ENCODE results near the gene NUP153.
A peak's percentile ranks its signal among the peaks of the same experiment; 100 is the strongest.

The NUP153 gene

GRCh38 chr6:17703256-17703694 is 3.5 kb downstream of the NUP153 start:
- Mint-ChIP-seq H3K27me3 (no peaks in the 10 kb centered on the region), H3K36me3 (peaks cover 14 to 21% of the 10 kb centered on the region in 2 donors), H3K9me3 (no peaks in the 10 kb centered on the region), H3K4me1 (peaks cover 22 to 46% of the 10 kb centered on the region in 2 donors), H3K27ac (peak overlapping the region; percentile 69), H3K4me3 (peak overlapping the region; percentile 32 to 63)
- peak; percentile 4 for DNase-seq
- no peak for ATAC-seq (replicated peaks)

- Mint-ChIP-seq H3K4me3 (peak overlapping the region; percentile 28 to 29), H3K9me3 (peaks cover 0 to 2% of the 10 kb centered on the region in 2 donors), H3K36me3 (peaks cover 16 to 25% of the 10 kb centered on the region in 2 donors), H3K27me3 (no peaks in the 10 kb centered on the region), H3K4me1 (peaks cover 24 to 56% of the 10 kb centered on the region in 2 donors), H3K27ac (peak overlapping the region; percentile 84)
- no peak for DNase-seq
- ATAC-seq (replicated peaks), result no peak
Measured at GRCh38 chr6:17700421-17701416, 6.0 kb downstream of the NUP153 start.

GRCh38 chr6:17691925-17692538 is 14.7 kb downstream of the NUP153 start:
- H3K4me1 Mint-ChIP-seq, result peaks cover 26 to 65% of the 10 kb centered on the region in 2 donors
- no peak overlapping the region for H3K27ac Mint-ChIP-seq
- no peaks in the 10 kb centered on the region for H3K27me3 Mint-ChIP-seq
- DNase-seq (no peak), ATAC-seq (replicated peaks) (no peak)
- no peak overlapping the region for H3K4me3 Mint-ChIP-seq
- H3K9me3 Mint-ChIP-seq, result peaks cover 0 to 2% of the 10 kb centered on the region in 2 donors
- peaks cover 20 to 35% of the 10 kb centered on the region in 2 donors for H3K36me3 Mint-ChIP-seq

GRCh38 chr6:17688481-17688880 is 18.2 kb downstream of the NUP153 start:
- DNase-seq (no peak), ATAC-seq (replicated peaks) (no peak)
- Mint-ChIP-seq H3K27ac (no peak overlapping the region), H3K9me3 (no peaks in the 10 kb centered on the region), H3K27me3 (no peaks in the 10 kb centered on the region), H3K4me3 (no peak overlapping the region), H3K4me1 (peaks cover 17 to 58% of the 10 kb centered on the region in 2 donors), H3K36me3 (peaks cover 27 to 35% of the 10 kb centered on the region in 2 donors)

GRCh38 chr6:17687136-17687535 is 19.6 kb downstream of the NUP153 start:
- Mint-ChIP-seq H3K4me3 (no peak overlapping the region), H3K27ac (no peak overlapping the region), H3K27me3 (no peaks in the 10 kb centered on the region), H3K36me3 (peaks cover 31 to 39% of the 10 kb centered on the region in 2 donors), H3K9me3 (no peaks in the 10 kb centered on the region), H3K4me1 (peaks cover 15 to 52% of the 10 kb centered on the region in 2 donors)
- DNase-seq (no peak), ATAC-seq (replicated peaks) (no peak)

GRCh38 chr6:17684134-17684533 is 22.6 kb downstream of the NUP153 start:
- peaks cover 48 to 49% of the 10 kb centered on the region in 2 donors for H3K36me3 Mint-ChIP-seq
- no peaks in the 10 kb centered on the region for H3K9me3 Mint-ChIP-seq
- H3K27me3 Mint-ChIP-seq, result no peaks in the 10 kb centered on the region
- ATAC-seq (replicated peaks) (no peak), DNase-seq (no peak)
- peaks cover 9 to 49% of the 10 kb centered on the region in 2 donors for H3K4me1 Mint-ChIP-seq
- H3K27ac Mint-ChIP-seq, result no peak overlapping the region
- no peak overlapping the region for H3K4me3 Mint-ChIP-seq

- no peak overlapping the region for H3K4me3 Mint-ChIP-seq
- H3K4me1 Mint-ChIP-seq, result peaks cover 12 to 56% of the 10 kb centered on the region in 2 donors
- H3K27ac Mint-ChIP-seq, result no peak overlapping the region
- DNase-seq (no peak), ATAC-seq (replicated peaks) (no peak)
- no peaks in the 10 kb centered on the region for H3K27me3 Mint-ChIP-seq
- no peaks in the 10 kb centered on the region for H3K9me3 Mint-ChIP-seq
- peaks cover 51% of the 10 kb centered on the region in 2 donors for H3K36me3 Mint-ChIP-seq
Measured at GRCh38 chr6:17683428-17683827, 23.3 kb downstream of the NUP153 start.

GRCh38 chr6:17679726-17680125 is 27.0 kb downstream of the NUP153 start:
- no peak overlapping the region for H3K4me3 Mint-ChIP-seq
- no peaks in the 10 kb centered on the region for H3K27me3 Mint-ChIP-seq
- H3K4me1 Mint-ChIP-seq, result peaks cover 19 to 56% of the 10 kb centered on the region in 2 donors
- H3K9me3 Mint-ChIP-seq, result no peaks in the 10 kb centered on the region
- no peak overlapping the region for H3K27ac Mint-ChIP-seq
- no peak for DNase-seq
- peaks cover 39 to 46% of the 10 kb centered on the region in 2 donors for H3K36me3 Mint-ChIP-seq
- no peak for ATAC-seq (replicated peaks)

- DNase-seq (no peak), ATAC-seq (replicated peaks) (no peak)
- Mint-ChIP-seq H3K9me3 (no peaks in the 10 kb centered on the region), H3K27ac (peak overlapping the region; percentile 2), H3K27me3 (no peaks in the 10 kb centered on the region), H3K36me3 (peaks cover 35 to 44% of the 10 kb centered on the region in 2 donors), H3K4me3 (no peak overlapping the region), H3K4me1 (peaks cover 14 to 44% of the 10 kb centered on the region in 2 donors)
Measured at GRCh38 chr6:17677602-17678001, 29.1 kb downstream of the NUP153 start.

- Mint-ChIP-seq H3K4me1 (peaks cover 11 to 20% of the 10 kb centered on the region in 2 donors), H3K4me3 (no peak overlapping the region), H3K27ac (peak overlapping the region; percentile 14), H3K9me3 (no peaks in the 10 kb centered on the region), H3K27me3 (no peaks in the 10 kb centered on the region), H3K36me3 (peaks cover 29 to 53% of the 10 kb centered on the region in 2 donors)
- no peak for DNase-seq
- peak; percentile 45 to 58 for ATAC-seq (replicated peaks)
Measured at GRCh38 chr6:17673543-17674254, 33.0 kb downstream of the NUP153 start.

- ATAC-seq (replicated peaks), result no peak
- no peaks in the 10 kb centered on the region for H3K9me3 Mint-ChIP-seq
- peaks cover 7 to 13% of the 10 kb centered on the region in 2 donors for H3K4me1 Mint-ChIP-seq
- H3K27me3 Mint-ChIP-seq, result no peaks in the 10 kb centered on the region
- no peak overlapping the region for H3K4me3 Mint-ChIP-seq
- H3K27ac Mint-ChIP-seq, result no peak overlapping the region
- peaks cover 24 to 52% of the 10 kb centered on the region in 2 donors for H3K36me3 Mint-ChIP-seq
- no peak for DNase-seq
Measured at GRCh38 chr6:17672064-17672718, 34.5 kb downstream of the NUP153 start.

GRCh38 chr6:17666646-17667045 is 40.1 kb downstream of the NUP153 start:
- Mint-ChIP-seq H3K27me3 (no peaks in the 10 kb centered on the region), H3K27ac (no peak overlapping the region), H3K4me1 (no peaks in the 10 kb centered on the region), H3K36me3 (peaks cover 23 to 53% of the 10 kb centered on the region in 2 donors), H3K9me3 (no peaks in the 10 kb centered on the region), H3K4me3 (no peak overlapping the region)
- no peak for DNase-seq
- ATAC-seq (replicated peaks), result no peak

GRCh38 chr6:17665132-17665531 is 41.6 kb downstream of the NUP153 start:
- Mint-ChIP-seq H3K9me3 (no peaks in the 10 kb centered on the region), H3K4me1 (peaks cover 0 to 1% of the 10 kb centered on the region in 2 donors), H3K4me3 (no peak overlapping the region), H3K27ac (no peak overlapping the region), H3K36me3 (peaks cover 19 to 50% of the 10 kb centered on the region in 2 donors), H3K27me3 (no peaks in the 10 kb centered on the region)
- no peak for DNase-seq
- ATAC-seq (replicated peaks), result no peak
